ENCODE measurements around the gene GRIN2D. TPM values are rescaled to one million over a fixed set of nuclear protein-coding genes. Genes with fewer than 3 reads are reported as not detected.

The GRIN2D gene
- total RNA-seq, 1 experiment from 2014 or later: 23.0 TPM

GRCh38 chr19:48428670-48429069, 35.2 kb downstream of the GRIN2D start (continued):
- no peak for TF ChIP-seq ZNF281 (CRISPR knock-in tag; IDR thresholded peaks at IDR 0.05)
- TF ChIP-seq E2F1 (CRISPR knock-in tag; IDR thresholded peaks at IDR 0.05): no peak
- no peak for TF ChIP-seq ZBTB43 (CRISPR knock-in tag; IDR thresholded peaks at IDR 0.05)
- TF ChIP-seq KAT7 (CRISPR knock-in tag; IDR thresholded peaks at IDR 0.05; ENCODE audit: borderline replicate concordance): no peak
- TF ChIP-seq RELA (CRISPR knock-in tag; IDR thresholded peaks at IDR 0.05; ENCODE audit: borderline replicate concordance): no peak
- TF ChIP-seq CTCF (IDR thresholded peaks at IDR 0.05): no peak

GRCh38 chr19:48433337-48433736, 39.9 kb downstream of the GRIN2D start:
- Mint-ChIP-seq H3K36me3 (peaks cover 32% of the 10 kb centered on the region), H3K27ac (no peak overlapping the region), H3K4me3 (no peak overlapping the region), H3K4me1 (peaks cover 7% of the 10 kb centered on the region), H3K27me3 (ENCODE audit: low read depth) (no peaks in the 10 kb centered on the region), H3K9me3 (peaks cover 4% of the 10 kb centered on the region; the same call in 1 of the 2 replicates)
- ChIA-PET CTCF (interaction anchor here (0.7 to 2.2 kb wide), 7 partner anchors 12 to 119 kb away, joined by 3 to 21 read pairs (median 4); partner anchors contain the start of genes GRWD1 and KDELR1), POLR2A (interaction anchor here (0.6 to 0.9 kb wide), 2 partner anchors 10 to 21 kb away, joined by 3 to 4 read pairs; no protein-coding TSS in a partner anchor)
- ATAC-seq (peak; percentile 65), DNase-seq (ENCODE audit: low spot score) (no peak)
- TF ChIP-seq KAT7 (CRISPR knock-in tag; IDR thresholded peaks at IDR 0.05; ENCODE audit: borderline replicate concordance): no peak
- TF ChIP-seq GTF2I (CRISPR knock-in tag; conservative IDR thresholded peaks at IDR 0.05): no peak
- TF ChIP-seq ELF4 (CRISPR knock-in tag; IDR thresholded peaks at IDR 0.05; ENCODE audit: low read depth): no peak
- TF ChIP-seq ATF3 (CRISPR knock-in tag; conservative IDR thresholded peaks at IDR 0.05): no peak
- no peak for TF ChIP-seq ATF1 (CRISPR knock-in tag; IDR thresholded peaks at IDR 0.05)
- TF ChIP-seq E2F1 (CRISPR knock-in tag; IDR thresholded peaks at IDR 0.05): no peak
- no peak for TF ChIP-seq ZNF121 (CRISPR knock-in tag; IDR thresholded peaks at IDR 0.05)
- TF ChIP-seq ZNF281 (CRISPR knock-in tag; IDR thresholded peaks at IDR 0.05): no peak
- no peak for TF ChIP-seq EMX1 (CRISPR knock-in tag; IDR thresholded peaks at IDR 0.05)
- no peak for TF ChIP-seq STAT6 (CRISPR knock-in tag; conservative IDR thresholded peaks at IDR 0.05; ENCODE audit: low read depth)
- TF ChIP-seq OVOL2 (CRISPR knock-in tag; IDR thresholded peaks at IDR 0.05; ENCODE audit: borderline replicate concordance): no peak
- no peak for TF ChIP-seq ZNF671 (CRISPR knock-in tag; IDR thresholded peaks at IDR 0.05)
- no peak for TF ChIP-seq CREB1 (CRISPR knock-in tag; IDR thresholded peaks at IDR 0.05)
- no peak for TF ChIP-seq PRDM15 (CRISPR knock-in tag; IDR thresholded peaks at IDR 0.05)
